Natural killer cell (primary cell): ENCODE results near the gene CTRB2. TPM values are rescaled to one million over a fixed set of nuclear protein-coding genes. Genes with fewer than 3 reads are reported as not detected.

Experiments used
- ATAC-seq, 3 donors: fragments of 150-1000 bp in 2 of 3; fragments of 200-7000 bp in 1 of 3; cut with Tn5 transposase; 1 replicate in 1 of 3; 2 replicates in 2 of 3; pipeline ENCODE4 v1.10.0; 2021; ENCODE audit warnings: mild to moderate bottlenecking in 2 of 3, moderate library complexity in 2 of 3
- DNase-seq, 2 donors: peaks; one replicate each; pipeline versions ENCODE4 v3.0.0 to v3.0.0-alpha.2; 2013 to 2021; ENCODE audit warnings: mixed read lengths in 1 of 2
- H3K27ac ChIP-seq: one replicate; pipeline ENCODE4 v1.5.1; 2013; ENCODE audit warnings: mild to moderate bottlenecking, low read length
- H3K27me3 ChIP-seq: one replicate; pipeline ENCODE4 v1.6.1; 2013; ENCODE audit warnings: low read length; ENCODE audit not compliant: control insufficient read depth, insufficient read depth
- H3K36me3 ChIP-seq: one replicate; pipeline ENCODE4 v1.6.1; 2013; ENCODE audit warnings: low read length; ENCODE audit not compliant: control insufficient read depth, insufficient read depth
- H3K4me1 ChIP-seq: one replicate; pipeline ENCODE4 v1.6.1; 2013; ENCODE audit warnings: low read length; ENCODE audit not compliant: control insufficient read depth, insufficient read depth
- H3K4me3 ChIP-seq: one replicate; pipeline ENCODE4 v1.5.1; 2013; ENCODE audit warnings: low read length
- H3K9me3 ChIP-seq: one replicate; pipeline ENCODE4 v1.6.1; 2013; ENCODE audit warnings: low read length; ENCODE audit not compliant: control insufficient read depth, insufficient read depth
- H3K27ac Mint-ChIP-seq, 2 donors: one replicate each; pipeline ENCODE4 v1.8.0; 2022; ENCODE audit warnings: mild to moderate bottlenecking in 2 of 2, mixed read lengths in 2 of 2, moderate library complexity in 1 of 2
- H3K27me3 Mint-ChIP-seq, 2 donors: one replicate each; pipeline ENCODE4 v1.8.0; 2022; ENCODE audit warnings: low read depth in 2 of 2, mixed read lengths in 2 of 2
- H3K36me3 Mint-ChIP-seq: one replicate; pipeline ENCODE4 v1.8.0; 2022; ENCODE audit warnings: mixed read lengths
- H3K4me1 Mint-ChIP-seq, 2 donors: one replicate each; pipeline ENCODE4 v1.8.0; 2022; ENCODE audit warnings: mixed read lengths in 2 of 2
- H3K4me3 Mint-ChIP-seq: one replicate; pipeline ENCODE4 v1.8.0; 2022; ENCODE audit warnings: mild to moderate bottlenecking, moderate library complexity, mixed read lengths
- H3K9me3 Mint-ChIP-seq, 2 donors: one replicate each; pipeline ENCODE4 v1.8.0; 2022; ENCODE audit warnings: mixed read lengths in 2 of 2
- WGBS: methylation state at CpG from one replicate; pipeline ENCODE4 v1.1.7; 2013; ENCODE audit warnings: missing lambda C conversion rate; ENCODE audit not compliant: insufficient coverage; 5-methylcytosine and 5-hydroxymethylcytosine counted together
- intact Hi-C: fragments of 100-400 bp; cut with micrococcal nuclease; formaldehyde crosslinking; loops from one replicate; pipeline ENCODE4 v1.14.2; 2022
- total RNA-seq, 4 donors: library from RNA; stranded (reverse); fragments of 120-200 nt in 1 of 4; gene quantifications; one replicate each; pipeline versions ENCODE4 v1.2.3 to v1.2.4, GENCODE V29; 2013 to 2022
- TF ChIP-seq, protein P1 (sequence below): fragments of 200-600 bp; IDR thresholded peaks from one replicate; pipeline ENCODE4 v1.8.0; 2022; ENCODE audit warnings: antibody characterized with exemption

The CTRB2 gene
- total RNA-seq, 3 donors from 2014 or later (not counting 1 experiment from before 2014, with no cell fraction given), result not detected

DNA sequence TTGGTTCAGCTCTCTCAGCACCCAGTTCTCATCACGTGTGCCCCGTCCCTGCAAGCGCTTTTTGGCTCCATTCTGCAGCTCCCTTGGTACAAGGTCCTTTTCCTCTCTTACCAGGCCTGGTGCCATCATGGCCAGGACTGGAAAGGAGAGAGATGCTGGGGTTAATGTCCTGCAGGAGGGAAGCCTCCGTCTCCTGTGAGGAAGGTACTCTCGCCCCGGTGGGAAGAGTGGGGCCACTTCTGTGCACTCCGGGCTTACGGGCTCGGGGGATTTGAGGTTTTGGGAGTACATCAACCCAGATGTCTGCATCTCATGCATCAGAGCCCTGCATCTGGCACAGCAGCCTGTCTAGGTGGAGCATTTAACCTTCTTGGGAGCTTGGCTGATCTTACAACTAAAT lies 10.1 kb downstream of the CTRB2 start:
- Histone ChIP-seq H3K36me3 (no peaks in the 10 kb centered on the region), H3K27ac (no peak overlapping the region), H3K9me3 (no peaks in the 10 kb centered on the region), H3K4me1 (peaks cover 4% of the 10 kb centered on the region), H3K4me3 (no peak overlapping the region), H3K27me3 (peaks cover 2% of the 10 kb centered on the region)
- no peaks in the 10 kb centered on the region for H3K9me3 Mint-ChIP-seq
- no peak for ATAC-seq
- intact Hi-C loops, result loop anchor here (5.0 kb wide), 1 partner anchor 35 kb away; no protein-coding TSS in a partner anchor
- no peaks in the 10 kb centered on the region for H3K36me3 Mint-ChIP-seq
- H3K4me1 Mint-ChIP-seq, result no peaks in the 10 kb centered on the region
- no peak for DNase-seq
- TF ChIP-seq, protein P1, sequence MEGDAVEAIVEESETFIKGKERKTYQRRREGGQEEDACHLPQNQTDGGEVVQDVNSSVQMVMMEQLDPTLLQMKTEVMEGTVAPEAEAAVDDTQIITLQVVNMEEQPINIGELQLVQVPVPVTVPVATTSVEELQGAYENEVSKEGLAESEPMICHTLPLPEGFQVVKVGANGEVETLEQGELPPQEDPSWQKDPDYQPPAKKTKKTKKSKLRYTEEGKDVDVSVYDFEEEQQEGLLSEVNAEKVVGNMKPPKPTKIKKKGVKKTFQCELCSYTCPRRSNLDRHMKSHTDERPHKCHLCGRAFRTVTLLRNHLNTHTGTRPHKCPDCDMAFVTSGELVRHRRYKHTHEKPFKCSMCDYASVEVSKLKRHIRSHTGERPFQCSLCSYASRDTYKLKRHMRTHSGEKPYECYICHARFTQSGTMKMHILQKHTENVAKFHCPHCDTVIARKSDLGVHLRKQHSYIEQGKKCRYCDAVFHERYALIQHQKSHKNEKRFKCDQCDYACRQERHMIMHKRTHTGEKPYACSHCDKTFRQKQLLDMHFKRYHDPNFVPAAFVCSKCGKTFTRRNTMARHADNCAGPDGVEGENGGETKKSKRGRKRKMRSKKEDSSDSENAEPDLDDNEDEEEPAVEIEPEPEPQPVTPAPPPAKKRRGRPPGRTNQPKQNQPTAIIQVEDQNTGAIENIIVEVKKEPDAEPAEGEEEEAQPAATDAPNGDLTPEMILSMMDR, result no peak
- H3K4me3 Mint-ChIP-seq, result no peak overlapping the region
- peaks cover 20 to 36% of the 10 kb centered on the region in 2 donors for H3K27me3 Mint-ChIP-seq
- no peak overlapping the region for H3K27ac Mint-ChIP-seq
- WGBS, result 68% methylated on average over 9 of the region's 9 CpGs

DNA sequence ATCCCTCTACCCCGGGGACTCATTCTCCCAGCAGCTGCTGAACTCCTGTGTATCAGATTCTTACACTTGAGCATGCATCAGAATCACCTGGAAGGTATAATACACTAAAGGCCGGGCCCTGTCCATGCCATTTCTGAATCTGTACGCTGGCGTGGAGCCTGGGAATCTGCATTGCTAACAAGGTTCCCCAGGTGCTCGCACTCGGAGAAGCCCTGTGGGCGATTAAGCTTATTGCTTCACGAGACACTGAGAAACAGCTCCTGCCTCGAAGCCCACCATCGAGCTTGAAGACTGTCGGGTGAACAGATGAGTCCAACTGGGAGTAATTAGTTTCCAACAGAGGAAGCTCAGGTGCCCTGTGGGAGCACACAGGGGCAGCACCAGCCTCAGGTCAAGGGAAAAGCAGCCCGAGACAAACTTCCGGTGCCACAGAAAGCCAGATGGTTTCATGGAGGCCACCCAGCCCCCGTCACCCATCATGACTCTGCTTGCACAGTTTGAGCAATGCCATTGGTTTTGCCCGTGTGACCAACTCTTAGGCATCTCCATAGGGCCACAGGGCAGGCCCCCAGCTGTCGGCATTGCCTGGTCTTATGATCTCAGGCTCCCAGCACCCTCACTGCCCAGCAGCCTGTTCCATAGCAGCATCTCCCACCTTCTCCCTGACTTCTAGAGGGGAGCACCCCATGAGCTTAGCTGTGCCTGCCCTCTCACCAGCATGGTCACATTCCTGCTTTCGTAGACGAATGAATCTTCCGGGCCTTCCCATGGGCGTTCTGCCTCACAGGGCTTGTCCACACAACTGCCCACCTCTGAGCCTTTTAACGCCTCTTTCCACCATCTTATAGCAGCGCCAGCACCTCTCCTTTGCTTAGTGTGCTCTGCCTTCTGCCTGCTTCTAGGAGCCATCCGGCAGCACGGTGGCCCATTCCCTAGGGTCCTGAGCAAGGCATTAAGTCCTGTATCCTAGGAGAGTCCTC lies 10.9 kb downstream of the CTRB2 start:
- no peaks in the 10 kb centered on the region for H3K4me1 Mint-ChIP-seq
- H3K27me3 ChIP-seq, result peaks cover 2% of the 10 kb centered on the region
- H3K27ac Mint-ChIP-seq, result no peak overlapping the region
- H3K4me1 ChIP-seq, result peaks cover 4% of the 10 kb centered on the region
- DNase-seq, result no peak
- WGBS, result 84% methylated on average over 24 of the region's 24 CpGs
- TF ChIP-seq, protein P1, result no peak
- no peak overlapping the region for H3K4me3 ChIP-seq
- H3K9me3 Mint-ChIP-seq, result no peaks in the 10 kb centered on the region
- H3K36me3 ChIP-seq, result no peaks in the 10 kb centered on the region
- H3K27ac ChIP-seq, result no peak overlapping the region
- H3K36me3 Mint-ChIP-seq, result no peaks in the 10 kb centered on the region
- peaks cover 20 to 35% of the 10 kb centered on the region in 2 donors for H3K27me3 Mint-ChIP-seq
- H3K4me3 Mint-ChIP-seq, result no peak overlapping the region
- ATAC-seq, result no peak
- intact Hi-C loops, result loop anchor here (5.0 kb wide), 1 partner anchor 36 kb away; no protein-coding TSS in a partner anchor
- no peaks in the 10 kb centered on the region for H3K9me3 ChIP-seq

DNA sequence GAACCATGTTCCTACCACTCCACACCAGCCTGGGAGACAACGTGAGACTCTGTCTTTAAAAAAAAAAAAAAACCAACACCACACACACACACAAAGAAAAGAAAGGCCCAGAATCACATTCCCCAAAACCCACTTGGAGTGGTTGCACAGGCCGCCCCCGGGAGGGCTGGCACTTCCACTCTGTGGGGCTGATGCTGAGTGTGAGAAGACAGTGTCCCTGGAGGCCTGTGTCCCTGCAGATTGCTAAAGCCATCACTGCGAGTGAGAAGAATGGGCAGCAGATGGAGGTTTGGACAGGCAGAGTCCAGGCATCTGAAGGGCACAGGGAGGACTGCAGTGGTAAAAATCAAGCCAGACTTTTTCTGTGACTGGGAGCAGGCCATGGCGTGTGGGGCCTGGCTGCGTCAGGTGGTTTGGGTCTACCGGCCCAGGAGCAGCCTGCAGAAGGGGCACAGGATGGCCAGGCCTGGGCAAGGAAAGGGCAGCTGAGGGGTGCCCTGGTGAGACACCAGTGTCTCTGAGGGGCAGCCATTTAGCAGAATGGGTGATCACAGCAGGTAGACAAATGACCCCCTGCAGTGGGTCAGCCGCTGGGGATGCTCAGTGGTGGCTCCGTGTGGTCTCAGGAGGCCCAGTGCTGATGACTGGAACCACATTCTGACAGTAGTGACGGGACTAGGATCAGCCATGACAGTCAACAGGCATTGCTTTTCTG lies 13.1 kb downstream of the CTRB2 start:
- no peak overlapping the region for H3K4me3 Mint-ChIP-seq
- no peaks in the 10 kb centered on the region for H3K4me1 Mint-ChIP-seq
- no peaks in the 10 kb centered on the region for H3K36me3 Mint-ChIP-seq
- no peak overlapping the region for H3K27ac Mint-ChIP-seq
- no peaks in the 10 kb centered on the region for H3K9me3 ChIP-seq
- H3K4me3 ChIP-seq, result no peak overlapping the region
- TF ChIP-seq, protein P1, result no peak
- ATAC-seq, result no peak
- 93% methylated on average over 10 of the region's 10 CpGs for WGBS
- intact Hi-C loops, result no loop called here
- no peak overlapping the region for H3K27ac ChIP-seq
- H3K27me3 Mint-ChIP-seq, result peaks cover 20 to 39% of the 10 kb centered on the region in 2 donors
- H3K9me3 Mint-ChIP-seq, result no peaks in the 10 kb centered on the region
- no peaks in the 10 kb centered on the region for H3K27me3 ChIP-seq
- DNase-seq, result no peak
- H3K36me3 ChIP-seq, result no peaks in the 10 kb centered on the region
- H3K4me1 ChIP-seq, result no peaks in the 10 kb centered on the region
